ENCODE measurements around the gene TNIK.

- TF ChIP-seq CTCF (conservative IDR thresholded peaks at IDR 0.05) (no peak), ZFX (IDR thresholded peaks at IDR 0.05) (no peak)
These were observed 344.5 kb downstream of the TNIK start for GRCh38 chr3:171115667-171116066.
